Left forelimb (tissue), 1 donor: ENCODE data around the gene GSG1.
"Not testable (repeated sequence)": the region's sequence is repeated elsewhere in the genome, so short reads cannot be mapped to it uniquely, and the experiment has no call there.

Source experiments
- DNase-seq: peaks from one replicate; pipeline ENCODE4 v3.0.0-alpha.2; 2018; ENCODE audit warnings: low spot score

Gene GSG1

DNA sequence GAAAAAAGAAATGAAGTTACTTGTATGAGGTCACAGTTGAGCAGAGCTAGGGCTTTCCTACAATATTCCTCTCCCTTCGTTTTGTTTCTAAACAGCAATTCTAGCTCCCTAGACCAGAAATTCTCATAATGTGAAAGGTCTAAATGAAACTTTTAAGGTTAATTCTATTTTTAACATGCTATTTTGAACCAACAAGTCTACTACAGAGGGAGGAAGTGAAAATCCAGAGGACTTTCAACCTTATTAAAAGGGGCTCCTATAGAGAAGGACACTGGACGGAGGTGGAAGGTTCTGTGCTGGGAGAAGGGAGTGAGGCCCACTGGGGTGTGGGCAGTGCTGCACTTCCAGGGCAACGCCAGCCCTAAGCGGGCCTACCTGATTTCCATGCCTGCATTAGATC is 13.4 kb downstream of the GSG1 start:
- DNase-seq: no peak

DNA sequence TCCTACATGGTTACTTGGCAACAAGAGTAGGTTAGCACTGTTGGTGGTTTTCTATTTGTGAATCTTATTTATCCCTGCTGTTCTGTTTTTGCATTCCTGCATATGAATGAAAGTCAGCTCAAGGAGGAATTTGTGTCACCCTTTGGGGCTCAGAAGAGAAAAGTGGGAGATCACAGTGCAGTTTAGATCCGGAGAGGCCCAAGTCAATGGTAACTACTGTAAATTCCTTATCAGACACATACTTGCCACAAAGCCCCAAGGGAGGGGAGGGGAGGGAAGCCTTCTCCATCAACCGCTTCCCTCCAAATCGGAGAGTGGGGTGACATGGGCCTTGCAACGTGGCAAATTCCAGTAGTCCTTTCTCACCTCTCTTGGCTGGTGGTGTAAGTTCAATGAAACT is 15.0 kb downstream of the GSG1 start:
- DNase-seq: no peak

DNA sequence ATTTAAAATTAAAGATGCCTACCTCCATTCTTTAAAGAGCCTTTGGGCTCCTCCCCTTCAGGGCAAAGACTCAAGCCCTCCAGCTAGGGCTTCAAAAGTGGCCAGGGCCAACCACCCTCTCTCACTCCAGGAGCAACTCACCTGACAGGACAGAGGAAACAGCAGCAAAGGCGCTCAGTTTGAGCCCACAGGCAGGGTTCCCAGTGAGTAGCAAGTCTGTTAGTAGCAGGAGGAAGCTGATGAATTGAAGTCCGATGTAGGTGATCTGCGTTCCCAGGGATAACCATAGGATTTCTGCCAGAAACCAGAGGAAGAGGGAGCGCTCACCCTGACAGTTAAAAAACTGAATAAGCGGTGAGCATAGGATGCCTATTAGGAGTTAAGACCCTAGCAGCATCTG is 15.7 kb downstream of the GSG1 start:
- no peak for DNase-seq

DNA sequence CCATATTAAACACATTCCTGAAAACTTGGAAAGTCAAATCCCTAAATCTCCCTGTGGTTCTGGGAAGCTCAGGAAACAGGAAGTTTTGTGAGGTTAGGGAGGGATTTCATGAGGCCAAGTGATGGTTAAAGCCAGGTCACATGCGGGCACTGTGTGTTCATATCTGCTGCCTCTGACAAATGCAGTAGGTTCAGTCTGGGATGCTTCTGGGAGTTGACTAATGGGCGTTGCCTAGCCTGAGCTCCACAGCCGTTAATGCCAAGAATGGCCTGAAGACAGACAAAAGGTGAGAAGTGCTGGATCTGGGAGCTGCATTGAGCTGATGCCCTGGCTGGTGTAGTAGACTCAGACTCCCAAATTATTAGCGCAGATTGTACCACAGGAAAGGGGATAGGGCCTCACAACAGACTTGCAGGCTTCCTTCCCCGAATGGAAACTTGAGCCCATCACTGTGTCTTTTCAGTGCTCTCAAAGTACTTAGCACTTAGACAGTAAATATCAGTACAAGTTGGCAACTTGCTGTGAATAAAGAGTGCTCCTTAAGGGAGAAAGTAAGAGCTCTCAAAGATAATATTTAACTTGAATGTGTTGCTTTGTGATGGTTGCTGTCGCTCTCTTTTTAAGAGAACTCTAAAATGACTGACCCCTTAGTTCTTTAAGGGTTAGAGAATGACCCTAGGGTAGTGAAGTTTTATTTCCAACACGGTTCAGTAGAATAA is 17.3 kb downstream of the GSG1 start:
- no peak for DNase-seq

DNA sequence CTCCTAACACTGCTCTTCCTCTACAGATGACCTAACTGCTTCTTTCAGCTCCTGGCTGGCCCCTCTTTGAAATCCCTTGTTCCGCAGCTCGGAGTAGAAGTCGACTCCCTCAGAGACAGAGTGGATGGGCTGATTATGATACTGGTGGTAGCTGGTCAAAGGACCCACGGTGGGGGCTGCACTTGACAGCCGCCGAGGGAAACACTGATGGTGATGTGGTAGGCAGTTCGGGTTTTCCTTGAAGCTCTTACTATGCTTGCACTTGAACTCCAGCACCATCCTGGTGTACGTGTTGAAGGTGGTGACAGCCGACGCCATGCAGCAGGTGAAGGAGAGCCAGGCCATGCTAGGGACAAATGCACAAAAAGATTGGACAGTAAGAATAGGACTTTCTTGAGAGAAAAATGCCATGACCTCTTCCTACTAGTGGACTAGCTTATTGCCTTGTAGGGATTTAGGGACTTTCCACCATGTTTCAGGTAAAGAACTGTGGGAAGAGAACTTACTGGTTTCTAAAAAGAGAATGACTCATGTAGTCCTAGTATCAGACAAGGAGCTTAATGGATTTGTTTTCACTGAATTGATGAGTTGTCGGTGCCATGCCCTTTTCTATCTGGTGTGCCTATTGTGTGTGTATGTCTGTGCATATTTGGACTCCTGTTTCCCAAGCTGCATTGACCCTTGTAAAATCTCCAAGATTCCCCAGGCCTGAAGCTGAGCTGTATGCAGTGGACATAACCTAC is 18.4 kb downstream of the GSG1 start:
- DNase-seq: no peak

DNA sequence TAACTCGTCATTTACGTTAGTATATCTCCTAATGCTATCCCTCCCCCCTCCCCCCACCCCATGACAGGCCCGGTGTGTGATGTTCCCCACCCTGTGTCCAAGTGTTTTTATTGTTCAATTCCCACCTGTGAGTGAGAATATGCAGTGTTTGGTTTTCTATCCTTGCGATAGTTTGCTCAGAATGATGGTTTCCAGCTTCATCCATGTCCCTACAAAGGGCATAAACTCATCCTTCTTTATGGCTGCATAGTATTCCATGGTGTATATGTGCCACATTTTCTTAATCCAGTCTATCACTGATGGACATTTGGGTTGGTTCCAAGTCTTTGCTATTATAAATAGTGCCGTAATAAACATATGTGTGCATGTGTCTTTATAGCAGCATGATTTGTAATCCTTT is 19.8 kb downstream of the GSG1 start:
- not testable (repeated sequence) for DNase-seq

DNA sequence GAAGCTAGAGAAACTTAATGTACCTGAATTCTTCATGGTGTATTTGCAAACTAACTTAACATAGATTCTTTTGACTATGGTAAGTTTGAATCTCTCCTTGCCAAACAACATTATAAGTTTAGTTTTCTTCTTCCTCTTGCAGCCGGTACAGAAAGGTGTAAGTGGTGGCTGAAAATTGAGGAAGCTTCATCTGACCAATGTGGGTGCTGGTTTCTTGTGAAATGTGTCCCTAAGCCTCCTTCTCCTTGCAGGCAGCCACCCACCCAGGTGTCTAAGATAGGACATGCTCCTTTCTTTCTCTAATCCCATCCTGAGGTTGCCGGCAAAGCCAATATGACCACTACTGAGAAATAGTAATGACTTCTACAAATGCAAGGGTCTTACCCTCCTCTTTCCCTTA is 20.6 kb downstream of the GSG1 start:
- DNase-seq: no peak

DNA sequence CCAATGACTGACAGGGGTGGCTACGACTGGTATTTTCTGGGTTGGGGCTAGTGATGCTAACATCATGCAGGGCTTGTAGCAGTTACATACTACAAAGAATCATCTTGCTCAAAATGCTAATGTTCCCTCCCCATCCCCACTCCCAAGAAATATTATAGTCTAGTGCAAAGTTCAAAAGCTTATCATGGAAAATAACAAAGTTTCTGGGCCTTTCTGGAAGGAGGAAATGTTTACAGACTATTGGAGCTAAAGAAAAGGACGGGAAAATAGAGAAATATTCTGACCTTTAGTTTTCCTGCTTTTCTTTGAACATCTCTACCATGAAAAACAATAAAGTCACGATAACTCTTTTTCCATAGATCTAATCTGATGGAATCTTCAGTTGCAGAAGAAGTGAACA is 23.2 kb downstream of the GSG1 start:
- no peak for DNase-seq

DNA sequence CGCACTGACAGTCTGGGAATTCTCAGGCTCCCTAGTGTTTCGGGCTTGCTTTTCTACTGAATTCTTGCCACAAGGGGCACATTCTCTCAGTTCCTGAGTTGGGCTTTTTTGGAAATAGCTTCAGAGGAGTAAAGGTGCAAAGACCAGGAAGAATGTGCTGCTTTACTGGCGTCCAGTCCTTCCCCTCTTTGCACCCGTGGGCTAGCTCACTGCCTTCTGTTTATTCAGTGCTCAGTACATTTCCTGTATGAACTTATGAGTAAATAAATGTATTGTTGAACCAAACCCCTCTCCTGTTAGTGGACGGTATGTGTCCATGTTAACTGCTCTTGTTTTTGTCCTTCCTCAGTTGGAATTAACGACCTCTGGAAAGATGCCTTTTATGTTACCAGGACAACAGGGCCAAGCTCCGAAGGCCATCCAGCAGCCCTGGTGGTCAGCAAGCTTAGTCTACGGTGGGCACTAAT is 24.0 kb downstream of the GSG1 start:
- no peak for DNase-seq

DNA sequence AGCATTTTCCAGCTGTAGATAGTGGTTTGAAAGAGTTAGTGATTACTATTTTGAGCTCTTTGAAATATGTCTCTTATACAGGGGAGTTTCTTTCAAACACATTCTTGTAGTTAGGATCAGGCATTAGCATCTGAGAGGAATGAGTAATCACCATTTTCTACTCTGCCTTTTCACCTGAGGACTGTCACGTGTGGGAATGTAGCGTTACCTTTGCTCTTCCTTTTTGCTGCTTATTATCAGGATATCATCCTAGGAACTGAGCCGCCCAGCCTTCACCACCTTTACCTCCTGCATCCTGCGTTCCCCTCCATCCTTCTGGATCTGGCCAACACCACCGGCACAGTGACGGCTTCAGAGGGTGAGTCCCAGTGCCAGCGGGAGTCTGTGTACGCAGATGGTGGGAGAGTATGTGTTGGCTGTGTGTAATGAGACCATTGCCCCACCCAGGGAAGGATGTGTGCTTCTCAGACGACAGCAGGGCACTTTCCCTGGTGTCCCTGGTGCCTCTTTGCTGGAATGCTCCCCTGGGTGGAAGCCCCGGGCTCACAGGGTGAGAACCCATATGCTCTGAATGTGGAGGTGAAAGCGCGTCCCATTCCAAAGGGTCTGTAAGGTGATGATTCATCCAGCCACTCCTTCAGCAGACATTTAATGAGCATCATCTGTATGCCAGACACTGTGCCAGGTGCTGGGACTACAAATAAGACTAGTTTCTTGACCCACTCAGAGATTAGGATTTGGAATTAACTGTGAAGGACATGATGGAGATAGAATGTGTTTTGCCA is 27.5 kb downstream of the GSG1 start:
- DNase-seq: no peak

DNA sequence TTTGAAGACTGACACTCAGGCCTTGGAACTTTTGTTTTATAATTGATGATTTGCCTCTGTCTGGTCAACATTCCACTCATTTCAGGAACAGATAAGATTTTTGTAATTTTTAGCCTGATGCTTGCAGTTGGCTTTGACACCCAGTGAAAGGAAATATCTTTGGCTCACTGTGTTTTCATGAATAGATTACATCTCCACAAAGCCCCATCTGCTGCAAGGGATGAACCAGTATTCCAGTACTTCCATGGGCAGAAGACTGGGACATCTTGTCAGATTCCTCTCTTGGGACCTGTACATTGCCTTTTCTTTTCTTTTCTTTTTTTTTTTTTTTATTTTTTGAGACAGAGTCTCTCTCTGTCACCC is 28.4 kb downstream of the GSG1 start:
- DNase-seq: no peak

DNA sequence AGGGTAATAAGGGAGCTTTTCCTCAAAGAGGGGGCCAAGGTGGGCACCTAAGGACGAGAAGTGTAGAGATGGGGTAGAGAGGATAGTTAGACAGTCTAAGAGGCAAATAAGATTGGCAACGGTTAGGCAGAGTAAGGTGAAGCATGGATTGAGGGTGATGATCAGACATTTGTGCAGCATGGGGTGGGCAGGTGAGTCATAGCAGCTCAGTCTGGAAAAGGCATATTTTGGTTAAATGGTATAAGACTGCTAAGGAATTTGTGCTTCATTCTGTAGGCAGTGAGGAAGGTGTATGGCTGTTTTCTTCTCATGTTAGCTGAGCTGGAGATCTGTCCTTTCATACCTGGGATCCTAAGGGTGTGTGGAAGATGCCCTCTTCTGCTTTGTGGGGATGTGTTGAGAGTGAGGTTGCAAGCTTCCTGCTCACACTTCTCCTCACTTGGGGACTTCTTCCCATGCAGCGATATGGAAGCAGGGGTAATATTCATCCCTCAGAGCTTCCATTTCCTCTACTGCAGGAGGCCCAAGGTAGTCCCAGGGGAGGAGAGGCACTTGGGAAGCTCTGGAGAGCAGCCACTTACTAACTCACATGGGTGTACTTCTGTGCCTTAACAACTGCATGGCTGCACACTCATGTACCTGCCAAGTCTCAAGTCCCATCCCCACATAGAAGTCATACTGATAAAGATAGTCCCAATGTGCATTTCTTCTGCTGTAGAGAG is 28.9 kb downstream of the GSG1 start:
- DNase-seq: no peak

DNA sequence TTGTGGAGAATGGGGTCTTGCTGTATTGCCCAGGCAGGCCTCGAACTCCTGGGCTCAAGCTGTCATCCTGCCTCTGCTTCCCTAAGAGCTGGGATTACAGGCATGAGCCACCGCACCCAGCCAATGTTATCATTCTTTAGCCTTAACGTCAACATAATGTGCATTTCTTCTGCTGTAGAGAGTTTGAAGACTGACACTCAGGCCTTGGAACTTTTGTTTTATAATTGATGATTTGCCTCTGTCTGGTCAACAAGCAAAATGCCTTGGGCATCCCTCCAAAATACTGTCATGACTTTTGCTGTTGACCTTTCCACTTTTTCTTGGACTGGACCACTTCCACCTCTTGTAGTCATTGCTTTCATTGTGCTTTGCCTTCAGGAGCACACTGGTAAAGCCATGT is 30.3 kb downstream of the GSG1 start:
- DNase-seq: no peak

DNA sequence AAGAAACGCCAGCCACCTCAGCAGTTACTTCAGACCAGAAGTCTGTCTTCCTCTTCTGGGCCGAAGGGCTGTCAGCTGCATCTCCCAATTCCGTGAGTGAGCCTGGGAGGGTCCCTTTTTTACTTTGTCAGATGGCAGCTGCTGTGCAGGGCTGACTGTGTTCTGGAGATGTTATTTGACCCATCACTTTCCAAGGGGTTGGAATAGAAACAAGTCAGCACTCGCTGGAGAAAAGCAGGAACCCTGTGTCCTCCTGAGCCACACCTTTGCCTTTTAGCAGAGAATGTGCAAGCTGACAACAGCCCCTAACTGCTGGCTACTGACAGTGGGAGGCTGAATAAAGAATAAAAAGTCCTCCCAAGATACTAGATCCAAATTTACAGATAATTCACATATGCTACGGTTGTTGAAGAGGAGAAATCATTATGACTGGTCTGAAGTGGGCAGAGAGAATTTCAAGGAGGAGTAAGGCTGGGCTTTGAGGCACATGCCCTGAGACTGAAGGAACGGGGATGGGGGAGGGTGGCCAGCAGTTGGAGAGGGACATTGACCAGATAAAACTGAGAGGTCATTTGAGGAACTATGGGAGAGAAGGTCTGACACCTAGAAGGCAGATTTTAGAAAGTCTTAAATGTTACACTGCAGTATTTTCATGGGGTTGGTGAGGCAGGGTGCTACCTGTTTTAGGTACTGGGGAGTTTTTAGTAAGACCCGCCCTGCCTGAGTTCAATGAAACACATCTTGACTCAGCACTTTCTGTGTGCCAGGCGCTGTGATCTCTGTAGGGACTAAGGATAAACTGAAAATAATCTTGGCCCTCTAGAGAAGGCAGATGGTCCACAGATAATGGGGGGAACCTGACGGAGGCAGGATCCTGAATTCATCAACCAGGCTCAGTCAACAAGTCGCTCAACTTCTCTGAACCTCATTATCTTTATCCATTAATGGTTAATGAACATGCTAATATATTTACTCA is 31.9 kb downstream of the GSG1 start:
- DNase-seq: no peak

DNA sequence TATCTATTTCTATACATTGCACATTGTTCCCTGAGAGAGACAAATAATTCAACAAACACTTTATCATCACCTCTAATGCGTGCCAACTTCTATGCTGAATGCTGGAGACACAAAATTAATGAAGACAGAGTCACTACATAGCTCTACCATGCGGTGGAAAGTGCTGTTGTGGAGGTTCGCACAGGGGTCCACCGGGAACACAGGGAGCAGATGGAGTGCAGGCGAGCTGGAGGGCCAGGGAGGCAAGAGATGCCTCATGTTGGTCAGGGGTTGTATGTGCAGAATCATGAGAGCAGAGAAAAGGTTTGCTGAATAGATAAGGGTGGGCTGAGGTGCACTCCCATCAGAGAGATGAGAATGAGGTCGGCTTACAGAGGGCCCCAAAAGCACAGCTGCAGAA is 34.1 kb downstream of the GSG1 start:
- DNase-seq: no peak

DNA sequence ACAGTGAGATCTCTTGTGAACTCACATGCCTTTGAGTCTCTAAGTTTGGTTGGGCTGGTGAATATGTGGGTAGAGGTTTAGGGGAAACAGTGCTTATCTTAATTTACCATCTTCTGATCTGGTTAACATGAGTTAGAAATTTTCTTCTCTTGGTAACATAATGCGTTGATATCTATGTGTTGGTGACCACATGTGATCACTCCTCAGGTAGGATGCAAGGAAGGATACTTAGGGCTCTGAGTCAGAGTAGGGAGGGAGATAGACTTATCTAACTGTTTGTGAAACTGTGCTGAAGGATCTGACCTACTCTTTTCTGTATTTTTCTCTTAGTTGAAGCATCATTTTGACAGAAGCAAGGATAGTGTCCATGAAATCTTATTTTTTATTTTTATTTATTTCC is 36.1 kb downstream of the GSG1 start:
- no peak for DNase-seq

DNA sequence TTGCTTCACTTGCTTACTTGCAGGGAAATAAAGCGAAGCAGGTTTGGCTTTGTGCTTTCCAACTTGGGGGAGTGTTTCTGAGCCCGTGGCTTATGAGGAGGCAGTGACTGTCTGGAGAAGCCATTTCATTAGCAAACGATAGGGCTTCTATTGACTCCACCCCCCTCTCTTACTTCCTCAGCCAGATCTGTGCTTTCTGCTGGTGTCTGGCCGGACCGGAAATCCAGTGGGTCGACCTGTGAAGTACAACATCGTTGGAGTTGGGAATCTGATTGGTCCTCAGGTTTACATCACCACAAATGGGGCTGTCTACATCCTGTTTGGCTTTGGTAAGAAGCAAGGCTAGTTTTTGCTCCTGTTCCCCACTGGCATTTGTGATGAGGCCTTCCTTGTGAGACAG is 37.0 kb downstream of the GSG1 start:
- no peak for DNase-seq

DNA sequence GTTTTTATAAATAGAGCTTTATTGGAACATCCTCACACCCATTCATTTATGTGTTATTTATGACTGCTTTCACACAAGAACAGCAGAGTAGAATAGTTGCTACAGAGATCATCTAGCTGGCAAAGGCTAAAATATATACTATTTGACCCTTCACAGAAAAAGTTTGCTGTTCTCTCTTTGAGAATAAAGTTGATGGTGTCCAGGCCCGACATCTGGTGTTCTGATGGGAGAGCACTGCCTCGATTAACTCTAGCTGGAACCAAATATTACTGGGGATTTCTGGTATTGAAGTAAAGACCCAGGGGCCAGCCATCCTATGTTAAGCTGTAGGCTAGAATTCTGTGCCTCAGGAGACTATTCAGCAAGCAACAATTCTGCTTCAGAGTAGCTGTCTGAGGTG is 37.5 kb downstream of the GSG1 start:
- DNase-seq: no peak

DNA sequence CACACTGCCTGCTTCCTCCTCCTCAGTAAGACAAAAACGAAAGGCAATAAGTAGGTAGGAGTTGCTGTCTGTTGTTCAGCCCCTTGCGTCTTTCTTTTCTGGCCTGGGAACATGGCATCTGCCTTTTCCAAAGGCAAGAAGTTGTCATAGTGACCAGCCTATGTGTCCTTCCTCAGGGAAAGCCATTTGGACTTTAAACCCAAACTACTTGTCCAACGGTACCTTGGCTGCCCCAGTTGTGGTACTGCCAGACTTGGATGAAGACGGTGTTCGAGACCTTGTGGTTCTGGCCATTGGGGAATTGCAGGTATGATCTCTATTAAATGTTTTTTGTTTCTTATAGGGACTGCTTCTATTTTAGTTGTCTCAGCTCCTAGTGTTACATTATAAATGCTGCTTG is 40.8 kb downstream of the GSG1 start:
- no peak for DNase-seq

DNA sequence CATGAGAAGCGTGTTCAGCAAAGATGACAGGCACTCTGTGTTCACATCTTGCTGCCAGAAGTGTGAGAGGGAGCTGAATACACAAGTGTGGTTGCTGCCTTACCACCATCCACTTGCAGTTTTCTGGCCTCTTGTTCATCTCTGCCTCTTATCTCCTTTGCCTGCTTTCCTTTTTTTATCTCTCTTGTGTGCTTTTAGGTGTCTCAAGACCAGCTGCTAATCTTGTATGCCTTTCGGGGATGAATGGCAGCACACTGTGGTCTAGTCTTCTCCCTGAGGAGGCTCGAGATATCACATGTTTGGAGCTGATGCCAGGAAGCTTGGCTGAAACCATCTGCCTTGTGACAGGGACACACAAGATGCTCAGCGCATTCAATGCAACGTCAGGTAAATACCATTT is 42.1 kb downstream of the GSG1 start:
- no peak for DNase-seq

DNA sequence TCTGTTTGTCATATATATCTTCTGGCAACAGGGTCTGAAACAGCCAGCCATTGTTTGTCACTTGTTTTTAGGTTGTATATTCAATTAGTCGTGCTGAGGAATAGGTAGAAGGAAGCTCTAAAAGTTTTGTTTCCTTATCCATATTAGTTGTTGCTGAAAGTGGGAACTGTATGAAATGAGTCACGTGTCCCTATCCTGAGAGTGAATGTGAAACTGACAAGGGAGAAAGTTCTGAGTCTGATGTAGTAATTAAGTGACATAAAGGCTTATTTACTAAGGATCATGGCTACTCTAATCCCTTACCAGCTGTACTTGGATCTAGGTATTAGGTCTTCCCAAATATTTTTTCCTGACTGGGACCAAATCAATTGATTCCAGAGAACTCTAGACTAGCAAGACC is 42.9 kb downstream of the GSG1 start:
- DNase-seq: no peak
